Suprapubic skin (tissue), 4 donors: ENCODE results near the gene DNAJC22. TPM values are rescaled to one million over a fixed set of nuclear protein-coding genes. Genes with fewer than 3 reads are reported as not detected.
"Not testable (repeated sequence)": the region's sequence is repeated elsewhere in the genome, so short reads cannot be mapped to it uniquely, and the experiment has no call there.

Experiments used
- DNase-seq, 2 donors: peaks; one replicate each; pipeline ENCODE4 v3.0.0-alpha.2; 2019; ENCODE audit warnings: low spot score in 2 of 2
- H3K27ac ChIP-seq: fragments of 200-600 bp; sonication (generic); one replicate; pipeline ENCODE4 v1.5.1; 2019
- H3K27me3 ChIP-seq: fragments of 200-600 bp; sonication (generic); one replicate; pipeline ENCODE4 v1.5.1; 2019
- H3K36me3 ChIP-seq: fragments of 200-600 bp; sonication (generic); one replicate; pipeline ENCODE4 v1.5.1; 2019
- H3K4me1 ChIP-seq: fragments of 200-600 bp; sonication (generic); one replicate; pipeline ENCODE4 v1.5.1; 2019
- H3K4me3 ChIP-seq: fragments of 200-600 bp; sonication (generic); one replicate; pipeline ENCODE4 v1.5.1; 2019; ENCODE audit warnings: mild to moderate bottlenecking
- H3K9me3 ChIP-seq: fragments of 200-600 bp; sonication (generic); one replicate; pipeline ENCODE4 v1.5.1; 2019
- EP300 ChIP-seq: sonication (generic); formaldehyde crosslinking; IDR thresholded peaks from one replicate; pipeline ENCODE4 v1.6.1; 2017; ENCODE audit warnings: antibody characterized with exemption
- POLR2A ChIP-seq, 2 donors: fragments of 450-650 bp; IDR thresholded peaks; one replicate each; pipeline ENCODE4 v1.6.1; 2017; ENCODE audit warnings: antibody characterized with exemption in 2 of 2, mild to moderate bottlenecking in 2 of 2, moderate library complexity in 2 of 2
- POLR2AphosphoS5 ChIP-seq, 3 donors: sonication (generic); formaldehyde crosslinking; IDR thresholded peaks; one replicate each; pipeline ENCODE4 v1.6.1; 2017; ENCODE audit warnings: antibody characterized with exemption in 3 of 3
- WGBS: methylation state at CpG from one replicate; pipeline ENCODE4 v1.1.5; 2018; 5-methylcytosine and 5-hydroxymethylcytosine counted together
- total RNA-seq, 4 donors: library from RNA; depleted of rRNA; stranded (reverse); fragments of >200 nt; gene quantifications; one replicate each; pipeline ENCODE4 v1.1.0, GENCODE V29; 2016
- TF ChIP-seq, protein P1 (sequence below), 2 donors: fragments of 200-600 bp in 1 of 2; fragments of 450-650 bp in 1 of 2; sonication (generic) in 1 of 2; IDR thresholded peaks; one replicate each; pipeline ENCODE4 v1.5.1; 2016 to 2019; ENCODE audit warnings: antibody characterized with exemption in 2 of 2, mild to moderate bottlenecking in 1 of 2, moderate library complexity in 1 of 2

Gene DNAJC22
- total RNA-seq, 4 donors from 2014 or later = 0.62 to 2.2 (median 1.1) TPM

DNA sequence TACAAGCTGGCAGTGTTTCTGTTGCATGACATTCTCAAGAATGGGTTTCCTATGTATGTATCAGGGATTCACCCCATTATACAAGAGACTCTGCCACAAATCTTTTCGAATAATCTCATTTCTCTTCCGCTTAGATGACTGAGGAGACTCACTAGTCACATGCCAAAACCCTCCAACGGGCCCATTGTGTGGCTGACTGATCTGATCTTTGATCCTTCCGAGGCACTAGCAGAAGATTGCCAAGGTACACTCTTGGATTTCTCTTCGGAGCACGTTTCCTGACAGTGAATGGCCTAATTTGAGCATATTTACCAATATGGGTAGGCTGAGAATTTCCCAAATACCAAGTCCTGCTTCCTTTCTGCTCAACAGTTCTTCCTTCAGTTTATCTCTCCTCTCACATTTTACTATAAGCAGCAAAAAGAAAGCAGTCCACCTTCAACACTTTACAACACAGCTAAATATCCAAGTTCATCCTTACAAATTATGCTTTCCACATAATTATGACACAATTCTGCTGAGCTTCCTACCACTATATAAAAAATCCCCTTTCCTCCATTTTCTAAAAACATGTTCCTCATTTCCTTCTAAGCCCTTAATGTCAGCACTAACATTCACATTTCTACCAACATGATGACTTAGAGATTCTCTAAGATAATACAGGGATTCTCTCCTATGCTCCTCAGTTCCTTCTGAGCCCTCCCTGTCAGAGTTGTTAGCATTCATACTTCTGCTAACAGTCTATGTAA is 40.8 kb upstream of the DNAJC22 start:
- WGBS = 84% methylated on average over 6 of the region's 6 CpGs

DNA sequence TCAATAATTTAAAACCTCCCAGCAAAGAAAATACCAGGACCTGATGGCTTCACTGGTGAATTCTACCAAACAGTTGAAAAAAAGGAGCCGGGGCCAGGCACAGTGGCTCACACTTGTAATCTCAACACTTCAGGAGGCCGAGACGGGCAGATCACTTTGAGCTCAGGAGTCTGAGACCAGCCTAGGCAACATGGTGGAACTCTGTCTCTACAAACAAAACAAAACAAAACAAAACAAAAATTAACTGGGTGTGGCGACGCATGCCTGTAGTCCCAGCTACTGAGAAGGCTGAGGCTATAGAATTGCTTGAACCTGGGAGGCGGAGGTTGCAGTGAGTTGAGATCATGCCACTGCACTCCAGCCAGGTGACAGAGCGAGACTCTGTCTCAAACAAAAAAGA is 37.3 kb upstream of the DNAJC22 start:
- peaks cover 13% of the 10 kb centered on the region for H3K27me3 ChIP-seq
- H3K4me1 ChIP-seq = no peaks in the 10 kb centered on the region
- H3K27ac ChIP-seq = no peak overlapping the region
- no peak for DNase-seq
- H3K36me3 ChIP-seq = no peaks in the 10 kb centered on the region
- H3K4me3 ChIP-seq = no peak overlapping the region
- no peaks in the 10 kb centered on the region for H3K9me3 ChIP-seq
- 89% methylated on average over 7 of the region's 7 CpGs for WGBS
- TF ChIP-seq POLR2A (IDR thresholded peaks at IDR 0.05) = no peak
- no peak for TF ChIP-seq EP300
- TF ChIP-seq, protein P1, sequence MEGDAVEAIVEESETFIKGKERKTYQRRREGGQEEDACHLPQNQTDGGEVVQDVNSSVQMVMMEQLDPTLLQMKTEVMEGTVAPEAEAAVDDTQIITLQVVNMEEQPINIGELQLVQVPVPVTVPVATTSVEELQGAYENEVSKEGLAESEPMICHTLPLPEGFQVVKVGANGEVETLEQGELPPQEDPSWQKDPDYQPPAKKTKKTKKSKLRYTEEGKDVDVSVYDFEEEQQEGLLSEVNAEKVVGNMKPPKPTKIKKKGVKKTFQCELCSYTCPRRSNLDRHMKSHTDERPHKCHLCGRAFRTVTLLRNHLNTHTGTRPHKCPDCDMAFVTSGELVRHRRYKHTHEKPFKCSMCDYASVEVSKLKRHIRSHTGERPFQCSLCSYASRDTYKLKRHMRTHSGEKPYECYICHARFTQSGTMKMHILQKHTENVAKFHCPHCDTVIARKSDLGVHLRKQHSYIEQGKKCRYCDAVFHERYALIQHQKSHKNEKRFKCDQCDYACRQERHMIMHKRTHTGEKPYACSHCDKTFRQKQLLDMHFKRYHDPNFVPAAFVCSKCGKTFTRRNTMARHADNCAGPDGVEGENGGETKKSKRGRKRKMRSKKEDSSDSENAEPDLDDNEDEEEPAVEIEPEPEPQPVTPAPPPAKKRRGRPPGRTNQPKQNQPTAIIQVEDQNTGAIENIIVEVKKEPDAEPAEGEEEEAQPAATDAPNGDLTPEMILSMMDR (IDR thresholded peaks at IDR 0.05) = no peak
- no peak for TF ChIP-seq POLR2AphosphoS5 (IDR thresholded peaks at IDR 0.05)

More for the DNA sequence above, 40.8 kb upstream of the DNAJC22 start:
- Histone ChIP-seq H3K4me1 (no peaks in the 10 kb centered on the region), H3K27ac (no peak overlapping the region), H3K36me3 (no peaks in the 10 kb centered on the region), H3K27me3 (peaks cover 24% of the 10 kb centered on the region), H3K4me3 (no peak overlapping the region), H3K9me3 (no peaks in the 10 kb centered on the region)
- DNase-seq = no peak
- TF ChIP-seq POLR2A (IDR thresholded peaks at IDR 0.05) = no peak
- TF ChIP-seq, protein P1 (IDR thresholded peaks at IDR 0.05) = no peak

DNA sequence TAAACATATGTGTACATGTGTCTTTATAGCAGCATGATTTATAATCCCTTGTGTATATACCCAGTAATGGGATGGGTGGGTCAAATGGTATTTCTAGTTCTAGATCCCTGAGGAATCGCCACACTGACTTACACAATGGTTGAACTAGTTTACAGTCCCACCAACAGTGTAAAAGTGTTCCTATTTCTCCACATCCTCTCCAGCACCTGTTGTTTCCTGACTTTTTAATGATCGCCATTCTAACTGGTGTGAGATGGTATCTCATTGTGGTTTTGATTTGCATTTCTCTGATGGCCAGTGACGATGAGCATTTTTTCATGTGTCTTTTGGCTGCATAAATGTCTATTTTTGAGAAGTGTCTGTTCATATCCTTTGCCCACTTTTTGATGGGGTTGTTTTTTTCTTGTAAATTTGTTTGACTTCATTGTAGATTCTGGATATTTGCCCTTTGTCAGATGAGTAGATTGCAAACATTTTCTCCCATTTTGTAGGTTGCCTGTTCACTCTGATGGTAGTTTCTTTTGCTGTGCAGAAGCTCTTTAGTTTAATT is 36.2 kb upstream of the DNAJC22 start:
- not testable (repeated sequence) for H3K4me1 ChIP-seq, H3K27me3 ChIP-seq, H3K4me3 ChIP-seq, H3K36me3 ChIP-seq, H3K9me3 ChIP-seq, H3K27ac ChIP-seq, DNase-seq
- 79% methylated on average over 2 of the region's 3 CpGs for WGBS

DNA sequence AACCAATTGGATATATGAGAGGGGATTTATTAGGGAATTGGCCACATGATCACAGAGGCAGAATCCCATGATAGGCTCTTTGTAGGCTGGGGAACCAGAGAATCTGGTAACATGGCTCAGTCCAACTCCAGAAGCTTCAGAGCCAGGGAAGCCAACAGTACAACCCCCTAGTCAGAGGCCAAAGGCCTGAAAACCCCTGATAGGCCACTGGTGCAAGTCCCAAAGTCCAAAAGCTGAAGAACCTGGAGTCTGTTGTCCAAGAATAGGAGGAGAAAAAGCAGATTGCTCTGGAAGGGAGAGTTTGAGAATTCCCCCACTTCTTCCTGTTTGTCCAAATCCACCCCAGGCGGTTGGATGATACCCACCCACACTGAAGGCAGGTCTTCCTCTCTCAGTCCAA is 31.9 kb upstream of the DNAJC22 start:
- 83% methylated on average over 1 of the region's 1 CpG for WGBS
- no peaks in the 10 kb centered on the region for H3K27me3 ChIP-seq
- no peaks in the 10 kb centered on the region for H3K36me3 ChIP-seq
- TF ChIP-seq, protein P1 (IDR thresholded peaks at IDR 0.05) = no peak
- TF ChIP-seq EP300 (no peak), POLR2AphosphoS5 (IDR thresholded peaks at IDR 0.05) (no peak), POLR2A (IDR thresholded peaks at IDR 0.05) (no peak)
- DNase-seq = no peak
- no peaks in the 10 kb centered on the region for H3K9me3 ChIP-seq
- H3K27ac ChIP-seq = no peak overlapping the region
- H3K4me1 ChIP-seq = no peaks in the 10 kb centered on the region
- H3K4me3 ChIP-seq = no peak overlapping the region

DNA sequence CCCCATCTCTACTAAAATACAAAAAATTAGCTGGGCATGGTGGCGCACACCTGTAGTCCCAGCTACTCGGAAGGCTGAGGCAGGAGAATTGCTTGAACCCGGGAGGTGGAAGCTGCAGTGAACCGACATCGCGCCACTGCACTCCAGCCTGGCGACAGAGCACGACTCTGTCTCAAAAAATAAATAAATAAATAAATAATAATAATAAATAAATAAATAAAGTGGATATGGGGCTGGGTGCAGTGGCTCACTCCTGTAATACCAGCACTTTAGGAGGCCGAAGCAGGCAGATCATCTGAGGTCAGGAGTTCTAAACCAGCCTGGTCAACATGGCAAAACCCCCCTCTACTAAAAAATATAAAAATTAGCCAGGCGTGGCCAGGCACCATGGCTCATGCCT is 29.6 kb upstream of the DNAJC22 start:
- not testable (repeated sequence) for H3K27me3 ChIP-seq, DNase-seq, H3K4me3 ChIP-seq, H3K36me3 ChIP-seq, H3K27ac ChIP-seq, H3K4me1 ChIP-seq, H3K9me3 ChIP-seq
- 96% methylated on average over 10 of the region's 10 CpGs for WGBS

DNA sequence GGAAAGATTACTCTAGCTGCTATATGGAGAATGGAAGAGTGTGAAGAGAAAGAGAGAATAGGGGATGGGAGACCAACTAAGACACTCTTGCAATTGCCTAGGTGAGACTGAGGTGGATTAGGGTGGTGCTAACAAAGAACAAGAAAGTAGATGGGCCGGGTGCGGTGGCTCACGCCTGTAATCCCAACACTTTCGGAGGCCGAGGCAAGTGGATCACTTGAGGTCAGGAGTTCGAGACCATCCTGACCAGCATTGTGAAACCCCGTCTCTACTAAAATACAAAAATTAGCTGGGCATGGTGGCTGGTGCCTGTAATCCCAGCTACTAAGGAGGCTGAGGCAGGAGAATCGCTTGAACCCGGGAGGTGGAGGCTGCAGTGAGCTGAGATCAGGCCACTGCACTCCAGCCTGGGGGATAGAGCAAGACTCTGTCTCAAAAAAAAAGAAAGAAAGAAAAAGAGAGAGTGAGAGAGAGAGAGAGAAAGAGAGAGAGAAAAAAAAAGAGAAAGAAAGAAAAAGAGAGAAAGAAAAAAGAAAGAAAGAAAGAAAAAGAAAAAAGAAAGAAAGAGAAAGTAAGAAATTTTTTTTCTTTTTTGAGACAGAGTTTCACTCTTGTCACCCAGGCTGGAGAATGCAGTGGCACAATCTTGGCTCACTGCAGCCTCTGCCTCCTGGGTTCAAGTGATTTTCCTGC is 26.1 kb upstream of the DNAJC22 start:
- WGBS = 91% methylated on average over 9 of the region's 9 CpGs
- H3K4me1 ChIP-seq = peaks cover 16% of the 10 kb centered on the region
- not testable (repeated sequence) for H3K9me3 ChIP-seq, H3K27me3 ChIP-seq, DNase-seq, H3K27ac ChIP-seq, H3K4me3 ChIP-seq, H3K36me3 ChIP-seq
